WERI-Rb-1 (cell line): ENCODE results near the gene ABCA8.

Source experiments
- DNase-seq: peaks from one replicate; pipeline ENCODE4 v3.0.0-alpha.2; 2020
- H3K27ac ChIP-seq: fragments of 250-450 bp; sonication (Bioruptor Pico); 2 replicates; pipeline ENCODE4 v1.5.1; 2020; ENCODE audit warnings: mild to moderate bottlenecking, moderate library complexity
- H3K27me3 ChIP-seq: fragments of 250-450 bp; sonication (Bioruptor Pico); 2 replicates; pipeline ENCODE4 v1.5.1; 2021; ENCODE audit warnings: mild to moderate bottlenecking, low read depth, moderate library complexity; ENCODE audit not compliant: insufficient read depth, severe bottlenecking
- H3K36me3 ChIP-seq: fragments of 250-450 bp; sonication (Bioruptor Pico); 2 replicates; pipeline ENCODE4 v1.5.1; 2020; ENCODE audit warnings: mild to moderate bottlenecking, moderate library complexity
- H3K4me3 ChIP-seq: 2 replicates; pipeline ENCODE4 v1.5.1; 2011; ENCODE audit warnings: low read depth, mild to moderate bottlenecking, control low read depth, low read length
- H3K9me3 ChIP-seq: fragments of 250-450 bp; sonication (Bioruptor Pico); 2 replicates; pipeline ENCODE4 v1.5.1; 2021; ENCODE audit warnings: mild to moderate bottlenecking, moderate library complexity; ENCODE audit not compliant: severe bottlenecking
- TF ChIP-seq, protein P1 (sequence below): IDR thresholded peaks from 2 replicates; pipeline ENCODE4 v1.5.1; 2011; ENCODE audit warnings: low read depth, mild to moderate bottlenecking, control low read depth, inconsistent platforms, low read length

Gene ABCA8

GRCh38 chr17:68924793-68925720, 30.1 kb downstream of the ABCA8 start:
- Histone ChIP-seq H3K9me3 (no peaks in the 10 kb centered on the region), H3K27me3 (no peaks in the 10 kb centered on the region), H3K36me3 (no peaks in the 10 kb centered on the region), H3K4me3 (no peak overlapping the region), H3K27ac (no peak overlapping the region)
- TF ChIP-seq, protein P1, sequence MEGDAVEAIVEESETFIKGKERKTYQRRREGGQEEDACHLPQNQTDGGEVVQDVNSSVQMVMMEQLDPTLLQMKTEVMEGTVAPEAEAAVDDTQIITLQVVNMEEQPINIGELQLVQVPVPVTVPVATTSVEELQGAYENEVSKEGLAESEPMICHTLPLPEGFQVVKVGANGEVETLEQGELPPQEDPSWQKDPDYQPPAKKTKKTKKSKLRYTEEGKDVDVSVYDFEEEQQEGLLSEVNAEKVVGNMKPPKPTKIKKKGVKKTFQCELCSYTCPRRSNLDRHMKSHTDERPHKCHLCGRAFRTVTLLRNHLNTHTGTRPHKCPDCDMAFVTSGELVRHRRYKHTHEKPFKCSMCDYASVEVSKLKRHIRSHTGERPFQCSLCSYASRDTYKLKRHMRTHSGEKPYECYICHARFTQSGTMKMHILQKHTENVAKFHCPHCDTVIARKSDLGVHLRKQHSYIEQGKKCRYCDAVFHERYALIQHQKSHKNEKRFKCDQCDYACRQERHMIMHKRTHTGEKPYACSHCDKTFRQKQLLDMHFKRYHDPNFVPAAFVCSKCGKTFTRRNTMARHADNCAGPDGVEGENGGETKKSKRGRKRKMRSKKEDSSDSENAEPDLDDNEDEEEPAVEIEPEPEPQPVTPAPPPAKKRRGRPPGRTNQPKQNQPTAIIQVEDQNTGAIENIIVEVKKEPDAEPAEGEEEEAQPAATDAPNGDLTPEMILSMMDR = no peak
- DNase-seq = no peak

GRCh38 chr17:68910789-68911431, 44.3 kb downstream of the ABCA8 start:
- no peak overlapping the region for H3K4me3 ChIP-seq
- no peak overlapping the region for H3K27ac ChIP-seq
- H3K9me3 ChIP-seq = no peaks in the 10 kb centered on the region
- no peak for DNase-seq
- H3K27me3 ChIP-seq = no peaks in the 10 kb centered on the region
- TF ChIP-seq, protein P1 = no peak
- H3K36me3 ChIP-seq = no peaks in the 10 kb centered on the region

DNA sequence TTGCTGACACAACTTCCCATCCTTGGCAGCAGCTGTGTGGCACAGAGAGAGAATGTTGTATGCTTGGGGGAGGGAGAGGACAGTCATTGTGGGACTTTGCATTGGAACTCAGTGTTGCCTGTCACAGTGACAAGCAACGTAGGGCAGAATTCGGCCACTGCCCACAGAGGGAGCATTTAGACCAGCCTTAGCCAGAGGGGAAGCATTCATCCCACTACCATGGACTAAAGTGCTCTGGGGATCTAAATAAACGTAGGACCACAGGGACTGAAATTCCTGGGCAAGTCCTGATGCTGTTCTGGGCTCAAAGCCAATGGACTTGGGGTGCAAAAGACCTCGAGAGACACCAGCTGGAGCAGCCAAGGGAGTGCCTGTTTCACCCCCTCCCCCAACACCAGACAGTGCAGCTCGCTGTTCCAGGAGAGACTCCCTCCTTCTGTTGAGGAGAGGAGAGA, 44.9 kb downstream of the ABCA8 start:
- TF ChIP-seq, protein P1 = no peak
- Histone ChIP-seq H3K27me3 (no peaks in the 10 kb centered on the region), H3K27ac (no peak overlapping the region), H3K4me3 (no peak overlapping the region), H3K36me3 (no peaks in the 10 kb centered on the region), H3K9me3 (no peaks in the 10 kb centered on the region)
- DNase-seq = no peak

GRCh38 chr17:68909066-68909465, 46.1 kb downstream of the ABCA8 start:
- no peak for DNase-seq
- Histone ChIP-seq H3K4me3 (no peak overlapping the region), H3K27ac (no peak overlapping the region), H3K36me3 (no peaks in the 10 kb centered on the region), H3K27me3 (no peaks in the 10 kb centered on the region), H3K9me3 (no peaks in the 10 kb centered on the region)
- TF ChIP-seq, protein P1 = no peak

DNA sequence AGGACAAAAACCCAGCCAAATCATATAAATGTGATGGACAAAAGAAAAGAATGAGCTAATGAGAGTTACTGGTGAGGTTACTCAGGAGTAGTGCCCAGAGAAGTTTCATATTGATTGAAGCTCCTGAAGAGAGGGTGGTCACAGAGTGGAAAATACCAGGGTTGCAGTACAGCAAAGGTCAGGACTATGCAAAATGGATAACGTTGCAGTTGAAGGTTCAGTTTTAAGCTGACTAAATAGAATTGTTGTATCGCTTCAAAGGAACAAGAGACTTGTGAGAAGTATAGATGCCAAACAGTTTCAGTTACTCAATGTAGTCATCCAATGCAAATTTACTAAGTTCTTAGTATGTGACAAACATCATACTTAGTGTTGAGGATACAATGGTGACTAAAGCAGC, 47.1 kb downstream of the ABCA8 start:
- Histone ChIP-seq H3K9me3 (no peaks in the 10 kb centered on the region), H3K36me3 (no peaks in the 10 kb centered on the region), H3K4me3 (no peak overlapping the region), H3K27me3 (no peaks in the 10 kb centered on the region), H3K27ac (no peak overlapping the region)
- DNase-seq = no peak
- TF ChIP-seq, protein P1 = no peak
